Neural crest cell (in vitro differentiated cells): ENCODE data around the gene DDX39B. TPM values are rescaled to one million over a fixed set of nuclear protein-coding genes. Genes with fewer than 3 reads are reported as not detected.
A peak's percentile ranks its signal among the peaks of the same experiment; 100 is the strongest.
"Not testable (repeated sequence)": the region's sequence is repeated elsewhere in the genome, so short reads cannot be mapped to it uniquely, and the experiment has no call there.

Experiments used
- DNase-seq: peaks from one replicate; pipeline ENCODE4 v3.0.0; 2021; ENCODE audit warnings: low read depth, mixed read lengths, low spot score
- H3K27ac Mint-ChIP-seq: one replicate; pipeline ENCODE4 v1.8.0; 2021; ENCODE audit warnings: mild to moderate bottlenecking, mixed read lengths; ENCODE audit not compliant: unreplicated experiment
- H3K27me3 Mint-ChIP-seq: 2 replicates; pipeline ENCODE4 v1.8.0; 2021; ENCODE audit warnings: low read depth, mild to moderate bottlenecking, mixed read lengths
- H3K36me3 Mint-ChIP-seq: 2 replicates; pipeline ENCODE4 v1.8.0; 2021; ENCODE audit warnings: low read depth, mild to moderate bottlenecking, mixed read lengths
- H3K4me1 Mint-ChIP-seq: 2 replicates; pipeline ENCODE4 v1.8.0; 2021; ENCODE audit warnings: mixed read lengths
- H3K4me3 Mint-ChIP-seq: one replicate; pipeline ENCODE4 v1.8.0; 2021; ENCODE audit warnings: mild to moderate bottlenecking, mixed read lengths
- H3K9me3 Mint-ChIP-seq: 2 replicates; pipeline ENCODE4 v1.8.0; 2021; ENCODE audit warnings: mixed read lengths
- long read RNA-seq: library from polyadenylated mRNA; unstranded; transcript quantifications from one replicate; pipeline ENCODE4 v2.0.0, GENCODE V29; 2020
- total RNA-seq: library from RNA; stranded (reverse); gene quantifications from 2 replicates; pipeline ENCODE4 v1.2.1, GENCODE V29; 2021
- TF ChIP-seq, protein P1 (sequence below): fragments of 200-600 bp; sonication (generic); conservative IDR thresholded peaks from 2 replicates; pipeline ENCODE4 v1.5.0; 2021; ENCODE audit warnings: antibody characterized with exemption, mild to moderate bottlenecking

The DDX39B gene
- 836 and 881 TPM in 2 replicates for total RNA-seq
- long read RNA-seq, full-length matches to known transcripts = 660 of 717 reads
- long read RNA-seq, partial matches to known transcripts = 14 of 717 reads
- long read RNA-seq, other reads (novel, unspliced or antisense) = 43 of 717 reads

DNA sequence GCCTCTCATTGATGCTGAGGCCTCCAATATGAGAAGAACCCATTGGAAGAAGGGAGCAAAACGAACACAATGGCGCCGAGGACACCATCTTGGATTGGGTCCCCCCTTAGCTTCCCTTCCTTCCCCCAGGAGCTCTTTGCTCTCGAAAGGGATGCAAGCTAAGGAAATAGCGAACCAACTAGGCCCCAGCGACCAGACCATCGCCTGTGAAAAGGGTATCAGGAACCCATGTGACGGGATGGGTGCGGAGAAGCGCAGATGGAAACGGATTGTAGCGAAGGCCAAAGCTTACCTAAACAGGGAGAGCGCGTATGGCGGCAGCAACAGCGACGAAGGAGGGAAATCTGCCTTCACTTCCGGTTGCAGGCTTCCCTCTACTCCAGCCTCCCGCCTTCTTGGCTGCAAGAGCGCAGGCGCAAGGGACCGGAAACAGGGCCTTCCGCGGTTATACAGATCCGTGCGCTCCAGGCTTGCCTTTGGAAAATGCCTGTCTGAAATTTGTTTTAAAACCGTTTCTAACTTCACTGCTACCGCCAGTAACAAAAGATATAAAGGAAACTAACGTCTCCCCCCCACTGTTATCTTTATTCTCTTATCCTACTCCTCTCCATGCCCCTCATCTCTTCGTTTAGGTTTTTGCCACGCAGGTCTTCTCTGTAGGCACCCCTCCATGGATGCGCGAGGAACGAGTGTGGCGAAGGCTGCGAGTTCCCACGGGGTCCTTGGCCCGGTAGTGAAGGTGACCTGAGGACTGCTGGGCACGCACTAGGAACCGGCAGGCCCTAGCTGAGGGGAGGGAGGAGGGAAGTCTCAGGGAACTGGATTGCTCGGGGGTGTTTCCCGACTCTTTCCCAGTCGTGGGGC, at the start of gene DDX39B:
DDX39B (minus strand) TSS at position 346 of the 864 bp plus-strand sequence. CDS start 1,471 bp downstream, outside the sequence.
- Mint-ChIP-seq H3K9me3 (no peaks in the 10 kb centered on the region), H3K27ac (peak within 1 kb of the TSS; percentile 100), H3K4me3 (peak within 1 kb of the TSS; percentile 100), H3K27me3 (no peaks in the 10 kb centered on the region), H3K36me3 (peaks cover 29% of the 10 kb centered on the region), H3K4me1 (peaks cover 60% of the 10 kb centered on the region)
- TF ChIP-seq, protein P1, sequence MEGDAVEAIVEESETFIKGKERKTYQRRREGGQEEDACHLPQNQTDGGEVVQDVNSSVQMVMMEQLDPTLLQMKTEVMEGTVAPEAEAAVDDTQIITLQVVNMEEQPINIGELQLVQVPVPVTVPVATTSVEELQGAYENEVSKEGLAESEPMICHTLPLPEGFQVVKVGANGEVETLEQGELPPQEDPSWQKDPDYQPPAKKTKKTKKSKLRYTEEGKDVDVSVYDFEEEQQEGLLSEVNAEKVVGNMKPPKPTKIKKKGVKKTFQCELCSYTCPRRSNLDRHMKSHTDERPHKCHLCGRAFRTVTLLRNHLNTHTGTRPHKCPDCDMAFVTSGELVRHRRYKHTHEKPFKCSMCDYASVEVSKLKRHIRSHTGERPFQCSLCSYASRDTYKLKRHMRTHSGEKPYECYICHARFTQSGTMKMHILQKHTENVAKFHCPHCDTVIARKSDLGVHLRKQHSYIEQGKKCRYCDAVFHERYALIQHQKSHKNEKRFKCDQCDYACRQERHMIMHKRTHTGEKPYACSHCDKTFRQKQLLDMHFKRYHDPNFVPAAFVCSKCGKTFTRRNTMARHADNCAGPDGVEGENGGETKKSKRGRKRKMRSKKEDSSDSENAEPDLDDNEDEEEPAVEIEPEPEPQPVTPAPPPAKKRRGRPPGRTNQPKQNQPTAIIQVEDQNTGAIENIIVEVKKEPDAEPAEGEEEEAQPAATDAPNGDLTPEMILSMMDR = no peak
- peak; percentile 85 for DNase-seq

DNA sequence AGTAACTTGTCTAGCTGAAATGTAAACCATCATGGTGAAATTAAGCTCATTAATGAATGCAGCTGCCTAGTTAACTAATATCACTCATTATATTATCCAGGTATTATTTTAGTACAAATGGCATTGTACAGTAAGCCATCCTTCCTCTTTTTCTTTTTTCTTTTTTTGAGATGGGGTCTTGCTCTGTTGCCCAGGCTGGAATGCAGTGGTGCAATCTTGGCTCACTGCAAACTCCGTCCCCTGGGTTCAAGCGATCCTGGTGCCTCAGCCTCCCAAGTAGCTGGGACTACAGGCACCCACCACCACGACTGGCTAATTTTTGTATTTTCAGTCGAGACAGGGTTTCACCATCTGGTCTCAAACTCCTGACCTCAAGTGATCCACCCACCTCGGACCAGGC, 48.9 kb upstream of the DDX39B start:
- not testable (repeated sequence) for H3K4me1 Mint-ChIP-seq, DNase-seq, H3K27ac Mint-ChIP-seq, H3K4me3 Mint-ChIP-seq, H3K9me3 Mint-ChIP-seq, H3K36me3 Mint-ChIP-seq, H3K27me3 Mint-ChIP-seq

DNA sequence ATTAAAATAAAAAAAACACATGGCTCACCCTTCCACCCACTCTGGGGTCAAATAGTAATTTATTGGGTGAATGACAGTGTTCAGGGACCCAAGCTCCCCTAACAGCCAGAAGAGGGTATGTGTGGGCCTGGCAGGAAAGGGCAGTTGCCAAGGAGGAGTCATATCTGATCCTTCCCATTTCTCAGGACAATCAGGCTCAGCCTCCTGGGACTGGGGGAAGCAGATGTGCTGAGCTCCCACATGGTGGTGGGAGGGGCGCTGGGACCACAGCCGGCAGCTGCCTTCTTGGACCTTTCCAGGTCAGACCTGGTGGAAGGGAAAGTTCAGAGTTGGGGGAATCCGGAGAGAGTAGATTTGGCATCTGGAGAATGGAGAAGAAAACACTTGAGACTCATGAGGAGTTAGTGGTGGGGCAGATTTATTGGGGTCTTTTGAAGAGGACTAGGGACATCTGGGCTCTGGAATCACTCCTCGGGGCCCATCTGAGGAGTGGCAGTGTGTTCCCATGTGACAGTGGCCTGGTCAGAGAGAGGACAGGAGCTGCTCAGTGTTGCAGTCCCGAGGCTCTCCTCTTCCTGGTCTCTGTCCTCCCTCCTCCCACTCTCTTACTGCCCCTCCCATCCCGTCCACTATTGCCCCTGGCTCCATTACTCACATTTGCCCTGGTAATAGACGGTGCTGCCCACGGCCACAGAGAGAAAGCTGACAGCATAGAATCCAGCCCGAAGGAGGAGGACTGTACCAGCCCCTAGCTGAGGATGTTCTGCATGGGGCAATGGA, 47.3 kb upstream of the DDX39B start:
- Mint-ChIP-seq H3K4me1 (peaks cover 10% of the 10 kb centered on the region), H3K27ac (no peak overlapping the region), H3K9me3 (no peaks in the 10 kb centered on the region), H3K4me3 (no peak overlapping the region), H3K36me3 (no peaks in the 10 kb centered on the region), H3K27me3 (no peaks in the 10 kb centered on the region)
- TF ChIP-seq, protein P1 = no peak
- DNase-seq = no peak

DNA sequence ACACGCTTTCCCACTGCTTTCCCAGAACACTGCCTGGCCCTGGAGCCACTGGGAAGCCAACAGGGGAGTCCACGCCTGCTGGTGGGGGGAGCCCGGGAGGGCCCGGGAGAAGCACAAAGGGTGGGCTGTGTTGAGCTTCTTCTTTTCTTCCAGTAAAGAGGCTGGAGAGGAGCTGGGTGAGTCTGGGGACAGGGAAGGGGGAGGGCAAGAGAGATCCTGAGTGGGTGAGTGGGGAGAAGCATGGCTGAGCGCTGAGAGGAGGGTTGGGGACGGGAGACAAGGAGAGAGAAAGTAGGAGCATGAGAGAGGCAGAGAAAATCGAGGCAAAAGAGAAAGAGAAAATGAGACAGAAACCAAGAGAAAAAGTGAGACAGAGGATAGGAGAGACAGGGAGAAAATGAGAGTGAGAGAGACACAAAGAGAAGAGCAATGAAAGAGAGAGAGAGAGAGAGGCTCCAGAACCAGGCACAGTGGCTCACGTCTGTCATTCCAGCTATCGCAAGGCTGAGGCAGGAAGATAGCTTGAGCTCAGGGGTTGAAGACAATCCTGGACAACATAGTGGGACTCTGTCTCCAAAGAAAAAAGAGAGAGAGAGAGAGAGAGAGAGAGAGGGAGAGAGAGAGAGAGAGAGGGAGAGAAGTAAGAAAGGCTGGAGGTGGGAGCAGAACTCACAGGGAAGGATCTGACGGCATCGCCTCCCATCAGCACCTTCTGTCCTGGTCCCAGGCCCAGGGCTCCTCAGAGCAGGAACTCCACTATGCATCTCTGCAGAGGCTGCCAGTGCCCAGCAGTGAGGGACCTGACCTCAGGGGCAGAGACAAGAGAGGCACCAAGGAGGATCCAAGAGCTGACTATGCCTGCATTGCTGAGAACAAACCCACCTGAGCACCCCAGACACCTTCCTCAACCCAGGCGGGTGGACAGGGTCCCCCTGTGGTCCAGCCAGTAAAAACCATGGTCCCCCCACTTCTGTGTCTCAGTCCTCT, 46.3 kb upstream of the DDX39B start:
- no peaks in the 10 kb centered on the region for H3K27me3 Mint-ChIP-seq
- no peaks in the 10 kb centered on the region for H3K9me3 Mint-ChIP-seq
- no peak overlapping the region for H3K4me3 Mint-ChIP-seq
- H3K36me3 Mint-ChIP-seq = no peaks in the 10 kb centered on the region
- peaks cover 10% of the 10 kb centered on the region for H3K4me1 Mint-ChIP-seq
- peak overlapping the region; percentile 83 for H3K27ac Mint-ChIP-seq
- TF ChIP-seq, protein P1 = no peak
- DNase-seq = no peak

DNA sequence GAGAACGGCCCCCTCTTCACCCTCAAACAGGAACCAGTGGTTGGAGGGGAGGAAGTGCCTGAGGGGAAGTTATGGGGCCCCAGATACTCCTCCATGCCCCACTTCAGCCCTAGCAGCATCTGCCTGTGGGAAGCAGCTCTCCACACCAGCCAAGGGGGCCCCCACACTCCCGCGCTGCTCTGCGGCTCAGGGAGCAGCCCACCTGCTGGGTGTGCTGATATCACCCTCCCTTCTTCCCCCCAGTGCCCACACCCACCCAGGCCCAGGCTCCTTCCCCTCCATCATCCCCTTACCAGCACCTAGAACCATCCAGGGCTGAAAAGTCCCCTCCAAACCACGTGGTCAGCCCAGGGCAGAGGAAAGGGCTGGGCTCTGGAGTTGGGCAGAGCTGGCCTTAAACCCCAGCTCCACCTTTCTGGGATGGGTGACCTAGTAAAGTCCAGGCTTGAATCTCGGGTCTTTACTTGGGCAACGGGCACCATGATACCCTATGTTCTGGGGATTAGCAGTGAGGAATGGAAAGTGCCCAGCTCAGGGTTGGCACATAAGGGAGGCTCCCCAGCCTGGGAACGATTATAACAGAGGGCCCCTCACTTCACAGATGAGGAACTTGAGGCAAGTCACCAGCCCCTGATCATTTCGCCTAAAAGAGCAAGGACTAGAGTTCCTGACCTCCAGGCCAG, 44.9 kb upstream of the DDX39B start:
- DNase-seq = no peak
- Mint-ChIP-seq H3K4me3 (no peak overlapping the region), H3K36me3 (no peaks in the 10 kb centered on the region), H3K27me3 (peaks cover 3% of the 10 kb centered on the region), H3K27ac (no peak overlapping the region), H3K4me1 (peaks cover 12% of the 10 kb centered on the region), H3K9me3 (no peaks in the 10 kb centered on the region)
- TF ChIP-seq, protein P1 = no peak
